IPS-15b (cell line): ENCODE measurements around the gene IPO4.
A peak's percentile ranks its signal among the peaks of the same experiment; 100 is the strongest.

Experiments used
- H3K27me3 ChIP-seq: one replicate; pipeline ENCODE4 v1.6.1; 2013; ENCODE audit warnings: low read length; ENCODE audit not compliant: control insufficient read depth, insufficient read depth
- H3K36me3 ChIP-seq: one replicate; pipeline ENCODE4 v1.6.1; 2013; ENCODE audit warnings: low read length; ENCODE audit not compliant: control insufficient read depth, insufficient read depth
- H3K4me1 ChIP-seq: one replicate; pipeline ENCODE4 v1.6.1; 2013; ENCODE audit warnings: mild to moderate bottlenecking, low read length; ENCODE audit not compliant: control insufficient read depth, insufficient read depth
- H3K4me3 ChIP-seq: one replicate; pipeline ENCODE4 v1.5.1; 2013; ENCODE audit warnings: low read depth, low read length
- H3K9ac ChIP-seq: one replicate; pipeline ENCODE4 v1.6.1; 2013; ENCODE audit warnings: low read depth, mild to moderate bottlenecking, low read length
- H3K9me3 ChIP-seq: one replicate; pipeline ENCODE4 v1.6.1; 2013; ENCODE audit warnings: mild to moderate bottlenecking, low read length; ENCODE audit not compliant: control insufficient read depth, insufficient read depth

The IPO4 gene

DNA sequence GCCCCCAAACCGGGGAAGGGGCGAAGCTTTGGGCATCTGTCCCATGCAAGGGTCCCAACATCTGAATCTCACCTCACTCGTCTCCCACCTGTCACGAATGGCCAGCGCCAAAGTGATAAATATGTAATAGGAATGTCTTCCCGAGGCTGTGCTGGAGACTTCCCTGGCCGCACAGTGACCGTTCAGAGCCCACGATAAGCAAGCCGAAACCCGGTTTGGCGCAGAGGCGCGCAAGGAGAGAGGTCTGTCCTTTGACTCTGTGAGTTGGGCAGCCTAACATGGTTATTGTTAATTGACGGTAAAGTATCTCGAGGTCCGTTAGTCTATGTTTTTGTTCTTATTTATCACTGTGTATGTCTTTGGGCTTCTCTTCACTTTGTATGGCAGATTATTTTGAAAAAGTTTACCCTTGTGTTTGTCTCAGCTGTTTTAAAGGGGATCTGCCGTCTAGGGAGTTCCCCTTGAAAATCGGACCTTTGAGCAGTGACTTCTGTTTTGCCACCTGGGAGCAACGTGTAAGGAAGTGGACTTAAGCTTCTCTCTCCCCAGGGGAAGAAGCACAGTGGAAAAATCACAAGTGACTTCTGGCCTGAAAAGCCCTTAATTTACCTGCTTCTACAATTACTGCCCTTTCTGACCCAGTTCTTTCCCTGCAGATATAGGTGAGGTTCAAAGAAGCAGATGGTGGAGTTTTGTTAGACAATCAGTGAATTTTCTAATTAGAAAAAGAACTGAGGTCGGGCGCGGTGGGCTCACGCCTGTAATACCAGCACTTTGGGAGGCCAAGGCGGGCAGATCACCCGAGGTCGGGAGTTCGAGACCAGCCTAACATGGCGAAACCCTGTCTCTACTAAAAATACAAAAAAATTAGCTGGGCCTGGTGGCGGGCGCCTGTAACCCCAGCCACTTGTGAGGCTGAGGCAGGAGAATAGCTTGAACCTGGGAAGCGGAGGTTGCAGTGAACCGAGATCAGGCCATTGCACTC is 7.7 kb upstream of the IPO4 start:
- peak overlapping the region; percentile 93 for H3K4me3 ChIP-seq
- H3K9ac ChIP-seq = peak overlapping the region; percentile 91
- H3K36me3 ChIP-seq = peaks cover 15% of the 10 kb centered on the region
- H3K4me1 ChIP-seq = peaks cover 3% of the 10 kb centered on the region
- H3K9me3 ChIP-seq = peaks cover 2% of the 10 kb centered on the region
- H3K27me3 ChIP-seq = no peaks in the 10 kb centered on the region

DNA sequence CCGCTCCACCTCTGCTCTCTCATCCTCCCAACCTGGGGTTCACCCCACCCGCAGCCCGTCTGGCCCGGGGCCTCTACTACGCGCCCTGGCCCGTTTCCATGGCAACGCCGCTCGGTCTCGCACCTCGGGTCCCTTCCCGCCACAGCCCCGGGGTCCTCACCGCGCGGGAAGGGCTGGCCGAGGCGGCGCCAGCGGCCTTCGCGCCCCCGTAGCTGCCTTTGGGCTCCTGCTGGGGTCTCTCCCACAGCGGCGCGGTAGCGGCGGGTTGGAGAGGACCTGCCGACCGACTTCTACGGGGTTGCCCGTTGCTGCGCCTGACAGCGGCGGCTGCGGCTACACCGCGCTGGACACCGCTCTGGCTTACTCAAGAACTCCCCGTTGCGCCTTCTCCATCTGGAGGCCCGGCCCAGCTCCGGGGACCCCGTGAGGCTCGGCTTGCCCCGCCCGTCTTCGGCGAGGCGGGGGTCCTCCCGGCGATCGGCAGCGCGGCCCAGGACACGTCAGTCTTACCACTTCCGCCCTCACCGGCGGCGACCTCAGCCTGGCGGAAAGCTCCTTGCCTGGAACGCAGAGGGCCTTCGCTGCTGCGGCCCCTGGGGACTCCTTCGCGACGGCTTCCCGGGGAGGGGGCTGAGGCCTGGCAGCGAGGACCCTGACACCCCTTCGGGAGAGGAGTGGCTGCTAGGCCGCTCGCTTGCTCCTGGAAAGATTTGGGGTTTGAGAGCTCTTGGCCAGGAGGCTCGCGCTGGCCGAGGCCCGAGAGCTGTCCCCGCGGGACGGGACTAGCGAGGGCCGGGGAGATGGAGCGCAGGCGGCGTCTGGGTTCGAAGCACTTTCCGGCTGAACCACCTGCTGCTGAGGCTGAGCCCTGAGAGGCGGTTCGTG is 6.8 kb upstream of the IPO4 start, which contains the start of gene TM9SF1:
TSS of gene TM9SF1 (minus strand) at position 256 of the 885 bp plus-strand sequence. CDS start 422 bp downstream, outside the sequence.
- Histone ChIP-seq H3K9me3 (no peaks in the 10 kb centered on the region), H3K27me3 (no peaks in the 10 kb centered on the region), H3K4me3 (peak within 1 kb of the TSS; percentile 93), H3K4me1 (peaks cover 3% of the 10 kb centered on the region), H3K36me3 (peaks cover 11% of the 10 kb centered on the region), H3K9ac (peak within 1 kb of the TSS; percentile 91)

DNA sequence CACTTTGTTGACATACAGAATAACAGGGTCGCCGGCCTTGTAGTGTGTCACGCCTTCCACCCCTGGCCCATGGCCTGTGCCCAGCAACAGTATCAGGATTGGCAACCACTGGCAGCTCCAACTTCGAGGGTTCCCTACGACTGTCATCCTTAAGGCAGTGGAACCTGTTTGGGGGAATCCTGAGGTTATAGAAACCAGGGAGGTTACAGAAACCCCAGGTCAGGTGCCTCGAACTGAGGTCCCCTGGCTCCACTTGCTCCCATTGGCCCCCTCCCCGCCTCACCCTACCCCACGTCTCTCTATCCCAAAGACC is 6.2 kb upstream of the IPO4 start:
- Histone ChIP-seq H3K9me3 (no peaks in the 10 kb centered on the region), H3K36me3 (peaks cover 13% of the 10 kb centered on the region), H3K4me3 (peak overlapping the region; percentile 93), H3K27me3 (no peaks in the 10 kb centered on the region), H3K9ac (peak overlapping the region; percentile 91), H3K4me1 (peaks cover 3% of the 10 kb centered on the region)

DNA sequence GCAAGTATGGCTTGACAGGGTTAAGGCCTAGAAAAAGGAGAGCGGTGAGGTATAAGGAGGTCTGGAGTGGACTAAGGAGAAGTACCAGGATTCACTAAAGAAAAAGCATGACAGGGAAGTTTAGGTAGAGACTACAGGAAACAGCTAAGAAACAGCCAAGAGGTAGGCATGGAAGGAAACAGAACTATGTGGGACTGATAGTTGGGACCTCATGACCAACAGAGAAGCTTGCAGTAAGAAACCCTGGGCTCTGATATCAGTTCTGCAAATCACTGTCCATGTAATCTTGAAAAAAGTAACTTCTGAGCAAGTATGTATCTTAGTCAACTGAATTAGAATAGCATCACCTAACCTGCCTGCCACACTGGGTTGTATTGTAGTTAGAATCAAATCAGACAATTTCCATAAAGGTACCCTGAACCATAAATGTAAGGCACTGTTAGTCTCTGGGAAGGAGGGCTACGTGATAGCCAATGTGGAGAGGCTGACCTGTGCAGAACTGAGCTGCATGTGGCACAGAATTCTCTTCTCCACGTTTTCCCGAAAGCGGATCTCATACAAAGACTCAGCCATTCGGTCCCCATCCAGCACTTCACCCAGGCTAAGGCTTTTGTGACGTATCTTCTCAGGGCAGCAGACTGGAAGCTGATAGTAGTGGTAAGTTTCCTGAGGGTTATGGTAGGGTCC is 5.7 kb upstream of the IPO4 start:
- Histone ChIP-seq H3K4me3 (peak overlapping the region; percentile 93), H3K27me3 (no peaks in the 10 kb centered on the region), H3K36me3 (peaks cover 17% of the 10 kb centered on the region), H3K4me1 (peaks cover 3% of the 10 kb centered on the region), H3K9ac (peak overlapping the region; percentile 91), H3K9me3 (no peaks in the 10 kb centered on the region)

DNA sequence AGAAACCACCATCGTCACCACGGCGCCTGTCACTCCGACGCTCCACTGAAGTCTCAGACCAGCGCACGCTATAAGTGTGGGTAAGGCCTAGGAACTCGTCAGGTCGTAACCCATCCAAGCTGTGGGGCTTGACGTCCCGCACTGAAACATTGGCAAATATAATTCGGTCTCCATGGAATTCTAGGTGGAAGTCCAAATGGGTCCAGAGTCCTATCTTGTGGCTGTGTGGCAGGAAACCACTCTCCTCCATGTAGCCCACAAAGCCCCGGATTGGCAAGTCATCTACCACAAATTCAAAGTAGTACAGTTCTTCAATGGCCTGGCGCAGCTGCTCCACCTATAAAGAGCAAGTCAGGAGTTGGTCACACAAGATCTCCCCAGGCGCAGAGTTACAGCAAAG is 4.3 kb upstream of the IPO4 start:
- Histone ChIP-seq H3K4me3 (no peak overlapping the region), H3K4me1 (peaks cover 3% of the 10 kb centered on the region), H3K27me3 (no peaks in the 10 kb centered on the region), H3K9ac (no peak overlapping the region), H3K36me3 (peaks cover 17% of the 10 kb centered on the region), H3K9me3 (no peaks in the 10 kb centered on the region)

DNA sequence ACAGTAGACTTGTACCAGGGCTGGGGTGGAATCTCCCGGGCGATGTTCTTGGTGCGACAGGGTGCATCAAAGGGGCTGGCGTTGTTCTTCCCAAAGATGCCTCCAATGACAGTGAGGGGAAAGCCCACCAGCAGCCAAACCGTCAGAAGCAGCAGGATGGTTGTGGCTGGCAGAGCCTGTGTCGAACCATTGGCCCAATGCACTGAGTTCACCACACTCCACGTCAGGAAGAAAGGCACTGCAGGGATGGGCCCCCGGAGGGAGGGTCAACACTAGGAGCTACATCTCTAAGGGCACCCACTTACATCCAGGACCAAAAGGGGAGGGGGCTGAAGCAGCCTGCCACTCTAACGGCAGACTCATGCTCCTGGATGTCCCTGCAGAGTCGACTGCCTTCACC is 1.8 kb upstream of the IPO4 start:
- H3K4me3 ChIP-seq = no peak overlapping the region
- H3K9me3 ChIP-seq = no peaks in the 10 kb centered on the region
- no peaks in the 10 kb centered on the region for H3K27me3 ChIP-seq
- H3K4me1 ChIP-seq = peaks cover 6% of the 10 kb centered on the region
- H3K9ac ChIP-seq = no peak overlapping the region
- peaks cover 37% of the 10 kb centered on the region for H3K36me3 ChIP-seq

DNA sequence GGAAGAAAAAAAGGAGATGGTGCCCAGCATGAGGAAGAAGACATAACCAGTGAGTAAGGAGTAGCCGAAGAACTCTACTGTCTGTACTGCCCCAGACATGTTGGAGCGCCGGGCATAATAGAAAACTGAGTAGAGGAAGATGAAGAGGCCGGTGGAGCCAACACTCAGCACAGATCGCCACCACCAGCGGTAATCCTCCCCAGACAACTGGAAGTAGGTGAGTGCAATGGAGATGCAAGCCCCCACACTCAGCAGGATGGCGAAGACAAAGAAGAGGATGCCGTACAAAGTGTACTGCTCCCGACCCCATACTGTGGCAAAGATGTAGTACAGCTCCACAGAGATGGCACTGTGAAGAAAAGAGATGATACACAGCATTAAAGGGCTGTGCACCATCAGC is 844 bp upstream of the IPO4 start:
- Histone ChIP-seq H3K4me3 (peak overlapping the region; percentile 96), H3K4me1 (peaks cover 6% of the 10 kb centered on the region), H3K9ac (no peak overlapping the region), H3K9me3 (no peaks in the 10 kb centered on the region), H3K36me3 (peaks cover 46% of the 10 kb centered on the region), H3K27me3 (no peaks in the 10 kb centered on the region)

DNA sequence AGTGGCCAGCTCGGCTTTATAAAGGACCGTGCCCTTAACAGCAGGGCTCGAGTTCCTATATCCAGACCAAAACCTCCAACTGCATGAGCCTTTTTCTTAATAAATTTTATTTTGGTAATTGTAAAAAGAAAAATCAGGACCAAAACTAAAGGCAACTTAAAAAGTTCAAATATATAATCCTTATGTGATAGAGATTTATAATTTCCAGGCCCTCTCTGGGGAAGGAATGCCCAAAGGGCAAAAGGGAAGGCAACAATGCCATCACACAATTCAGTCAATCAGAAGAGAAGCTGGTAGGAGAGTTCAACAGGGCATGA is 401 bp upstream of the IPO4 start:
- no peaks in the 10 kb centered on the region for H3K9me3 ChIP-seq
- no peaks in the 10 kb centered on the region for H3K27me3 ChIP-seq
- peaks cover 6% of the 10 kb centered on the region for H3K4me1 ChIP-seq
- peak overlapping the region; percentile 96 for H3K4me3 ChIP-seq
- H3K9ac ChIP-seq = no peak overlapping the region
- peaks cover 50% of the 10 kb centered on the region for H3K36me3 ChIP-seq

DNA sequence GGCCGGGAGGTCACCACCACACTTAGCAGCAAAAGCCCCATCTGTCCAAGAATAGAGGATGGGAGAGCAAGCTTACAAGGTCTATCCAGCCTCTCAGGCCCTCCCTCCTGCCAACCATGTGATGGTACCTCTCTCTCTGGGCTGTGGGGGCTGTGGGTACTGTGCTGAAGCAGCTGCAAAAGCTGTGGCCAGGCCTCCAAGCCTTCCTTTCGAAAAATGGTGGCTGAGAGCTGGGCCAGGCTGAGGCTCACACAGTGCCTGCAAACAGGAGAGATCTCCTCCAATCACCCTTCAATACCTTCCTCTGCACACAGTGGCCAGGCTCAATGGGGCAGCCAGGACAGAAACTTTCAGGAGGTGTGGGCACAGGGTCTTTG is 1.1 kb downstream of the IPO4 start:
- Histone ChIP-seq H3K27me3 (no peaks in the 10 kb centered on the region), H3K9ac (no peak overlapping the region), H3K9me3 (no peaks in the 10 kb centered on the region), H3K36me3 (peaks cover 58% of the 10 kb centered on the region), H3K4me1 (peaks cover 6% of the 10 kb centered on the region), H3K4me3 (peak overlapping the region; percentile 96)

DNA sequence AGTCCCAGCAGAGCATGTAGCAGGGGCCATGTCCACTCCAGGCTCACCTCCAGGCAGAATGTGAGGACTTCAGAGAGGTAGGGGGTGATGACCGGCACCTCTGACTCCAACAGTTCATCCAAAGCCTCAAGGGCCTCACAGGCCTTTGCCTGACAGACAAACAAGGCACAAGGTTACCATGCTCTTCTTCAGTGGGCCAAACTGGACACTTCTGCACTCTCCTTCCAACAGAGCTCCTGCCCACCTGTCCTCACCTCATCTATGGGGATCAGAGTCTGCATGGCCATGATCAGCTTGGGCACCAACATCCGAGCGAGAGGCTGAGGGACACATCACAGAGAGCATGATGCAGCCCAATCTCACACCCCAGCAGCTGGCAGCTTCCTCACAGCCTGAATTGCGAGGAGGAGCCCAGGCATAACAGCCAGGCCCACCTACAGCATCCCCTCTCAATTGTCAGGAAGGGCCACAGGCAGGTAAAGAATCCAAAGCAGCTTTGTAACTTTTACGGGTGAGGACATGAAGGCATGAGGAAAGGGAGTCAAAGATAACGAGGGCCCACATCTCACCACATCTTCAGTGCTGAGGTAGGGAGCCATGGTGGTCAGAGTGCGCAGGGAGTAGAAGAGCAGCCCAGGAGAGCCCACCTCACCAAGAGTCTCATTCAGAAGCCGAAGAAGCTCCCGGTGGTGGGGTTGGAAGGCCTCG is 1.6 kb downstream of the IPO4 start:
- no peaks in the 10 kb centered on the region for H3K27me3 ChIP-seq
- H3K4me3 ChIP-seq = no peak overlapping the region
- no peak overlapping the region for H3K9ac ChIP-seq
- peaks cover 60% of the 10 kb centered on the region for H3K36me3 ChIP-seq
- H3K4me1 ChIP-seq = peaks cover 6% of the 10 kb centered on the region
- no peaks in the 10 kb centered on the region for H3K9me3 ChIP-seq

DNA sequence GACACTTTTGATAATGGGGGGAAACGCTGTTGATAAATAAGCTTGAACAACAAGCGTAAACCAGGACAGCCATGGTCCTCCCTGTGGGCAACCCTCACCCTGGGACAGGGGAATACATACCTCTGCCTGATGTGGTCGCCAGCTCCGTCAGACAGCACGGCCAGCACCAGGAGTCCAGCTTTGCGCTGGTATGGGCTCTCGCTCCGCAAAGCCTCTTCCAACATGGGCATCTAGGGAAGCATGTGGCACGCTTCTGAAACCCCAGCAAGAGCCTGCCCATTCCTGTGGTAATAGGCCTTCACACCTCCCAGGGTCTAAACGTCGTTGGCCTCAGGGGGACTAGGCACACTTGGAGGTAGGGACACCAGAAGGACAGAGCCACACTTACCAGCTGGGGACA is 2.9 kb downstream of the IPO4 start:
- Histone ChIP-seq H3K36me3 (peaks cover 71% of the 10 kb centered on the region), H3K27me3 (no peaks in the 10 kb centered on the region), H3K9me3 (no peaks in the 10 kb centered on the region), H3K4me1 (peaks cover 6% of the 10 kb centered on the region), H3K9ac (no peak overlapping the region), H3K4me3 (no peak overlapping the region)
